GM10248 (cell line): ENCODE measurements around the gene ARVCF.

Experiments
- CTCF ChIA-PET: fragments of 300-600 bp; sonication (Branson Sonifier 250); formaldehyde crosslinking; extraction: SDS; loops from one replicate; lab custom pipeline; 2021; ENCODE audit warnings: antibody characterized with exemption; lab: Yijun Ruan, JAX
- POLR2A ChIA-PET: fragments of 350-650 bp; sonication (Branson Sonifier 250); formaldehyde crosslinking; extraction: SDS; loops from one replicate; lab custom pipeline; 2020; ENCODE audit warnings: antibody characterized with exemption; lab: Yijun Ruan, JAX
- DNase-seq: peaks from one replicate; pipeline ENCODE4 v3.0.0; 2012; ENCODE audit errors: extremely low spot score
- CTCF ChIP-seq: IDR thresholded peaks from 2 replicates; pipeline ENCODE4 v1.5.1; 2012; ENCODE audit warnings: mild to moderate bottlenecking, low read depth; ENCODE audit errors: extremely low read depth, missing control alignments, control extremely low read depth

Gene ARVCF

GRCh38 chr22:20018001-20018400, 1.4 kb upstream of the ARVCF start:
- no peak for TF ChIP-seq CTCF
- no peak for DNase-seq
- CTCF ChIA-PET: no interaction called here
- POLR2A ChIA-PET: no interaction called here

- CTCF ChIA-PET: no interaction called here
- no peak for DNase-seq
- TF ChIP-seq CTCF: no peak
- POLR2A ChIA-PET: no interaction called here
Observed at GRCh38 chr22:20017622-20017958, 967 bp upstream of the ARVCF start.

GRCh38 chr22:20015971-20016733, 471 bp downstream of the ARVCF start:
- TF ChIP-seq CTCF: no peak
- ChIA-PET POLR2A (no interaction called here), CTCF (interaction anchor here (1.2 to 4.5 kb wide), 6 partner anchors 13 to 62 kb away, joined by 3 to 54 read pairs (median 10); no protein-coding TSS in a partner anchor)
- no peak for DNase-seq

GRCh38 chr22:20015187-20015625, 1.4 kb downstream of the ARVCF start:
- TF ChIP-seq CTCF: no peak
- POLR2A ChIA-PET: no interaction called here
- CTCF ChIA-PET: interaction anchor here (1.2 to 4.5 kb wide), 7 partner anchors 14 to 291 kb away, joined by 3 to 54 read pairs (median 4); no protein-coding TSS in a partner anchor
- DNase-seq: no peak

GRCh38 chr22:20014526-20015186, 2.0 kb downstream of the ARVCF start:
- CTCF ChIA-PET: interaction anchor here (0.7 to 4.5 kb wide), 13 partner anchors 8 to 291 kb away, joined by 3 to 54 read pairs (median 4); no protein-coding TSS in a partner anchor
- no peak for TF ChIP-seq CTCF
- DNase-seq: no peak
- POLR2A ChIA-PET: no interaction called here

GRCh38 chr22:20013382-20013871, 3.2 kb downstream of the ARVCF start:
- peak; percentile 77 for TF ChIP-seq CTCF
- DNase-seq: peak; percentile 70
- POLR2A ChIA-PET: no interaction called here
- CTCF ChIA-PET: interaction anchor here (0.7 to 4.5 kb wide), 16 partner anchors 9 to 283 kb away, joined by 3 to 54 read pairs (median 4); no protein-coding TSS in a partner anchor
